Erythroblast (primary cell): ENCODE measurements around the gene NMBR.
A peak's percentile ranks its signal among the peaks of the same experiment; 100 is the strongest.
"Not testable (repeated sequence)": the region's sequence is repeated elsewhere in the genome, so short reads cannot be mapped to it uniquely, and the experiment has no call there.

Source experiments
- DNase-seq, 2 experiments: peaks; one replicate each; lab custom pipeline; 2025; lab: John Stamatoyannopoulos, UW
- GATA1 ChIP-seq: IDR thresholded peaks from 2 replicates; pipeline ENCODE4 v1.6.1; 2011; ENCODE audit warnings: low read depth, mild to moderate bottlenecking, control low read depth, low read length, moderate library complexity
- POLR2A ChIP-seq: IDR thresholded peaks from 2 replicates; pipeline ENCODE4 v1.6.1; 2011; ENCODE audit warnings: mild to moderate bottlenecking, low read length

NMBR gene

GRCh38 chr6:142171351-142171750, 24.4 kb upstream of the NMBR start:
- DNase-seq = no peak
- TF ChIP-seq GATA1 (no peak), POLR2A (no peak)

- peak in 1 of 2 experiments; percentile 28 for DNase-seq
- TF ChIP-seq GATA1 (no peak), POLR2A (no peak)
These were observed 20.6 kb upstream of the NMBR start for GRCh38 chr6:142167486-142167885.

- TF ChIP-seq POLR2A (no peak), GATA1 (no peak)
- DNase-seq = no peak
These were observed 20.1 kb upstream of the NMBR start for GRCh38 chr6:142167071-142167470.

GRCh38 chr6:142165227-142165626, 18.3 kb upstream of the NMBR start:
- DNase-seq = no peak
- TF ChIP-seq GATA1 = no peak
- no peak for TF ChIP-seq POLR2A

- TF ChIP-seq GATA1 = no peak
- DNase-seq = no peak
These were observed 15.9 kb upstream of the NMBR start for GRCh38 chr6:142162780-142163179.

- DNase-seq = not testable (repeated sequence)
These were observed 9.8 kb upstream of the NMBR start for GRCh38 chr6:142156758-142157068.

- DNase-seq = peak; percentile 39 to 56
These were observed 9.2 kb upstream of the NMBR start for GRCh38 chr6:142155895-142156757.

GRCh38 chr6:142155091-142155490, 8.2 kb upstream of the NMBR start:
- TF ChIP-seq POLR2A = no peak
- TF ChIP-seq GATA1 = no peak
- DNase-seq = no peak

More at GRCh38 chr6:142155895-142156757, 9.2 kb upstream of the NMBR start:
- TF ChIP-seq GATA1 (no peak), POLR2A (no peak)

- TF ChIP-seq POLR2A (no peak), GATA1 (no peak)
- DNase-seq = no peak
These were observed 7.4 kb upstream of the NMBR start for GRCh38 chr6:142154336-142154735.

GRCh38 chr6:142153196-142153595, 6.3 kb upstream of the NMBR start:
- no peak for TF ChIP-seq GATA1
- no peak for TF ChIP-seq POLR2A
- no peak for DNase-seq

- TF ChIP-seq GATA1 (no peak), POLR2A (no peak)
- no peak for DNase-seq
These were observed 5.8 kb upstream of the NMBR start for GRCh38 chr6:142152746-142153145.

- DNase-seq = not testable (repeated sequence)
These were observed 5.4 kb downstream of the NMBR start for GRCh38 chr6:142141531-142141930.

- TF ChIP-seq GATA1 (no peak), POLR2A (no peak)
- no peak for DNase-seq
These were observed 8.0 kb downstream of the NMBR start for GRCh38 chr6:142138876-142139275.

GRCh38 chr6:142132625-142133024, 14.3 kb downstream of the NMBR start, which contains the start of gene GJE1:
GJE1 (plus strand) TSS chr6:142132925; CDS start chr6:142133159, 234 bp downstream.
- no peak for TF ChIP-seq POLR2A
- no peak for TF ChIP-seq GATA1
- no peak for DNase-seq

GRCh38 chr6:142130814-142131213, 16.1 kb downstream of the NMBR start:
- TF ChIP-seq POLR2A = no peak

More at GRCh38 chr6:142130814-142131213, 16.1 kb downstream of the NMBR start:
- no peak for DNase-seq
